SK-N-SH treated with all-trans-retinoic acid at 6 μM for 48 hours (cell line): ENCODE results near the gene CCDC197.

Experiments used
- ARNTL ChIP-seq: fragments of 450-650 bp; formaldehyde crosslinking; IDR thresholded peaks from 2 replicates; pipeline ENCODE4 v1.5.0; 2020; ENCODE audit warnings: low read depth, mild to moderate bottlenecking, moderate library complexity, borderline replicate concordance
- RARB ChIP-seq: fragments of 250-450 bp; sonication (Bioruptor Pico); IDR thresholded peaks from 2 replicates; pipeline ENCODE4 v1.8.0; 2021; ENCODE audit warnings: mild to moderate bottlenecking, moderate library complexity
- TOX ChIP-seq: fragments of 250-450 bp; sonication (Bioruptor Pico); IDR thresholded peaks from 2 replicates; pipeline ENCODE4 v1.8.0; 2021; ENCODE audit warnings: mild to moderate bottlenecking, moderate library complexity, borderline replicate concordance
- ZFP30 ChIP-seq: fragments of 450-650 bp; formaldehyde crosslinking; IDR thresholded peaks from 2 replicates; pipeline ENCODE4 v1.5.0; 2022; ENCODE audit warnings: mild to moderate bottlenecking, moderate library complexity

DNA sequence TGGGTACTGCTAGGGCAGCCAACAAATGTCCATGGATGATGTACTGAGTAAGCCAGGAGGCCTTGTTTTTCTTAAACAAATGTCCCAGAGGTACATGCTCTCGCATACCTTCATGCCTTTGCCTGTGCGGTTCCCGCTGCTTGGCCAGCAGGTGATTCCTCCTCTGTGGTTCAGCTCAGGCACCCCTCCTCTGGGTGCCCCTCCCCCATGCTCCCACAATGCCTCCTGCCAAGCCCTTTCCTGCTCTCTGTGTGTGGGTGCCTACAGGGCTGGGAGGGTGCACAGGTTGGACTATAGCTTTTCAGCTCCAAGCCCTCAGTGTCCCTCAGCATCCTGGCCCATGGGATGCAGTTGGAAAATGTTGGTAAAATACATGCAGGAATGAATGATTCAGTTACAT is 44.3 kb upstream of the CCDC197 start:
- TF ChIP-seq RARB (CRISPR knock-in tag) (no peak), TOX (no peak), ARNTL (CRISPR knock-in tag) (no peak), ZFP30 (CRISPR knock-in tag) (no peak)
